ENCODE results near the gene CRYBB1.

DNA sequence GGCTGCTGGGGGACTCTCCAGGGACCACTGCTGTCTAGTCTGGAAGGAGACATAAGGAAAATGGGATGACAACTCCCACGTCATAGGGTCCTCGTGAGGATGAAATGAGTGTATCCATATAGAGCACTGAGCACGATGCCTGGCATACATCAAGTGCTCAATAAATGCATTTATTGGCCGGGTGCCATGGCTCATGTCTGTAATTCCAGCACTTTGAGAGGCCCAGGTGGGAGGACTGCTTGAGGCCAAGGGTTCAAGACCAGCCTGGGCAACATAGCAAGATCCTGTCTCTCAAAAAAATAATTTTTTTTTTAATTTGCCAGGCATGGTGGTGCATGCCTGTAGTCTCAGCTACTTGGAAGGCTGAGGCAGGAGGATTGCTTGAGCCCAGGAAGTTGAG, 15.7 kb downstream of the CRYBB1 start:
- TF ChIP-seq, protein P1, sequence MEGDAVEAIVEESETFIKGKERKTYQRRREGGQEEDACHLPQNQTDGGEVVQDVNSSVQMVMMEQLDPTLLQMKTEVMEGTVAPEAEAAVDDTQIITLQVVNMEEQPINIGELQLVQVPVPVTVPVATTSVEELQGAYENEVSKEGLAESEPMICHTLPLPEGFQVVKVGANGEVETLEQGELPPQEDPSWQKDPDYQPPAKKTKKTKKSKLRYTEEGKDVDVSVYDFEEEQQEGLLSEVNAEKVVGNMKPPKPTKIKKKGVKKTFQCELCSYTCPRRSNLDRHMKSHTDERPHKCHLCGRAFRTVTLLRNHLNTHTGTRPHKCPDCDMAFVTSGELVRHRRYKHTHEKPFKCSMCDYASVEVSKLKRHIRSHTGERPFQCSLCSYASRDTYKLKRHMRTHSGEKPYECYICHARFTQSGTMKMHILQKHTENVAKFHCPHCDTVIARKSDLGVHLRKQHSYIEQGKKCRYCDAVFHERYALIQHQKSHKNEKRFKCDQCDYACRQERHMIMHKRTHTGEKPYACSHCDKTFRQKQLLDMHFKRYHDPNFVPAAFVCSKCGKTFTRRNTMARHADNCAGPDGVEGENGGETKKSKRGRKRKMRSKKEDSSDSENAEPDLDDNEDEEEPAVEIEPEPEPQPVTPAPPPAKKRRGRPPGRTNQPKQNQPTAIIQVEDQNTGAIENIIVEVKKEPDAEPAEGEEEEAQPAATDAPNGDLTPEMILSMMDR (IDR thresholded peaks at IDR 0.05) = no peak
- TF ChIP-seq EP300 (IDR thresholded peaks at IDR 0.05) = no peak
